GM12878 (cell line): Measurements from ENCODE around the gene TMEM151A.

ENCODE experiments used
- PAX5 ChIP-seq: IDR thresholded peaks from 2 replicates; pipeline ENCODE4 v1.6.1; 2011; ENCODE audit warnings: low read depth, low read length, borderline replicate concordance
- TCF3 ChIP-seq: IDR thresholded peaks from 2 replicates; pipeline ENCODE4 v1.6.1; 2012; ENCODE audit warnings: low read depth, mild to moderate bottlenecking, low read length, borderline replicate concordance; ENCODE audit not compliant: insufficient read depth

DNA sequence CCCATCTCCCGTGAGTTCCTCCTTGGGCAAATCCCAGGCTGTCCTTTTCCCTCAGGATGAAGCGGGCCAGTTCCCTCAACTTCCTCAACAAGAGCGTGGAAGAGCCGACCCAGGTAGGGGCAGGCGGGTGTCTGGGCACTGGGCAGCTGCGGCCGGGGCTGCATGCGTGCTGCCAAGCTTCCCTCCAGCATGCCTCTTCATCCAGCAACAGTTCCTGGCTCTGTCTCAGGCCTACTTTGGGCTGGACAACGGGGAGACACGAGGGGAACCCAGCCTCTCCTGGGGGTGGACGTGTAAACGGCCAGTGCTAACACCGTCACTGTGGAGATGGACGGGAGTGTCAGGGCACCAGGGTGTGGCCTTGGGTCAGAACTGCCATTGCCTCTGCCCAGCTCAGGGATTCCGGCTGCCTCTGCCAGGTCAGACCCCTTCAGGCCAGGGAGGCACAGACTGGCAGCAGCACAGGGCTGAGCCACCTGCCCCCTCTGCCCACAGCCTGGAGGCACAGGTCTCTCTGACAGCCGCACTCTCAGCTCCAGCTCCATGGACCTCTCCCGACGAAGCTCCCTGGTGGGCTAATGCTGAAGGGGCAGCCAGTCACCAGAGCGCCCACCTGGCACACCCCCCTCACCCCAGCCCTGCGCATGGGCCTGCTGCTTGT, 25.2 kb upstream of the TMEM151A start:
- TF ChIP-seq PAX5 = no peak
- no peak for TF ChIP-seq TCF3
